Fibroblast of mammary gland (primary cell): Measurements from ENCODE around the gene ARHGEF28.

Source experiments
- DNase-seq: peaks from one replicate; pipeline ENCODE4 v3.0.0-alpha.2; 2010; ENCODE audit warnings: low read depth
- H3K4me3 ChIP-seq: 2 replicates; pipeline ENCODE4 v1.5.1; 2011; ENCODE audit warnings: low read depth, mild to moderate bottlenecking, low read length, moderate library complexity; ENCODE audit not compliant: control insufficient read depth
- CTCF ChIP-seq: conservative IDR thresholded peaks from 2 replicates; pipeline ENCODE4 v1.5.1; 2011; ENCODE audit warnings: low read depth, low read length, inconsistent platforms; ENCODE audit not compliant: control insufficient read depth, insufficient read depth

ARHGEF28 gene

GRCh38 chr5:73858054-73858453 is 232.1 kb downstream of the ARHGEF28 start:
- TF ChIP-seq CTCF = no peak
- H3K4me3 ChIP-seq = no peak overlapping the region
- DNase-seq = no peak

GRCh38 chr5:73858776-73859175 is 232.8 kb downstream of the ARHGEF28 start:
- no peak for DNase-seq
- no peak for TF ChIP-seq CTCF
- H3K4me3 ChIP-seq = no peak overlapping the region

GRCh38 chr5:73859696-73860095 is 233.7 kb downstream of the ARHGEF28 start:
- peak; percentile 17 for DNase-seq
- H3K4me3 ChIP-seq = no peak overlapping the region
- TF ChIP-seq CTCF = no peak

- no peak overlapping the region for H3K4me3 ChIP-seq
- TF ChIP-seq CTCF = no peak
- DNase-seq = peak; percentile 23
These were observed 235.5 kb downstream of the ARHGEF28 start for GRCh38 chr5:73861313-73861988.

GRCh38 chr5:73862796-73863195 is 236.8 kb downstream of the ARHGEF28 start:
- no peak for DNase-seq
- TF ChIP-seq CTCF = no peak
- H3K4me3 ChIP-seq = no peak overlapping the region

- H3K4me3 ChIP-seq = no peak overlapping the region
- TF ChIP-seq CTCF = no peak
- no peak for DNase-seq
These were observed 237.9 kb downstream of the ARHGEF28 start for GRCh38 chr5:73863876-73864275.

GRCh38 chr5:73865315-73865714 is 239.3 kb downstream of the ARHGEF28 start:
- H3K4me3 ChIP-seq = no peak overlapping the region
- TF ChIP-seq CTCF = no peak

More at GRCh38 chr5:73865315-73865714, 239.3 kb downstream of the ARHGEF28 start:
- no peak for DNase-seq
